Measurements from ENCODE around the gene MMP8.

MMP8 gene

GRCh38 chr11:102762361-102762767 is 37.6 kb upstream of the MMP8 start:
- no peak overlapping the region for H3K4me3 ChIP-seq (ENCODE audit: low read depth, low read length)
- DNase-seq (ENCODE audit: low read depth, low spot score): no peak
- no peak for TF ChIP-seq CTCF (IDR thresholded peaks at IDR 0.05; ENCODE audit: insufficient read depth, low read length, missing control alignments)
- ChIA-PET POLR2A (interaction anchor here (0.6 to 2.7 kb wide), 2 partner anchors 40 to 1276 kb away, joined by 3 to 8 read pairs; no protein-coding TSS in a partner anchor), CTCF (interaction anchor here (0.7 to 1.7 kb wide), 7 partner anchors 14 to 178 kb away, joined by 3 to 6 read pairs (median 3); partner anchors contain the start of gene MMP10)

DNA sequence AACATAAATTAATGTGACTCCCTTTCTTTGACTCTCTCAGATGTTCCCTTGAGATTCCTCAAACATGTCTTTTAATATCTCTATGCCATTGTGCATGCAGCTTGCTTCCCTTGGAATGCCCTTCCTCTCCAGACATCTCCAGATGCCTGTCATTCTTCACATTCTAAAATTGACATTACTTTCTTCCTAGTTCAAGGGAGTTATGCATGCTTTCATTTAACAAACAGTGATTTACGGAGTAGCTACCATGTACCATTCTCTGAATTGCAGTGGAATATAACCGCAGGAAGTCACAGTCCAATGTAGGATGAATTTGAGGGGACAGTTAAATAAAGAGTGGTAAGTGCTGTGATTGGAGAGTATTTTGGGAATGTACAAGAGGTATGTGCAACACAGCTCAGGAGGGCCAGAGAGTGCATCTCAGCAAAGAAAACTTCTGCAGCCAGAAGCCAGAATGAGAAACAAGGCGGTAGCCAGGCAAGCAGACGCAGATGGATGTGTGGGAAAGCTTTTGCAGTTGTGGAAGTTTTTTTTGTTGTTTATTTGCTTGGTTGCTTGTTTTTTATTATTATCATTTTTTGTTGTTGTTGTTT is 37.0 kb upstream of the MMP8 start:
- ChIA-PET POLR2A (interaction anchor here (0.6 to 2.7 kb wide), 2 partner anchors 40 to 1276 kb away, joined by 3 to 8 read pairs; no protein-coding TSS in a partner anchor), CTCF (interaction anchor here (0.7 to 1.7 kb wide), 8 partner anchors 15 to 292 kb away, joined by 3 to 6 read pairs (median 3); partner anchors contain the start of gene MMP10)
- DNase-seq (ENCODE audit: low read depth, low spot score): peak; percentile 46
- TF ChIP-seq CTCF (IDR thresholded peaks at IDR 0.05; ENCODE audit: insufficient read depth, low read length, missing control alignments): no peak
- no peak overlapping the region for H3K4me3 ChIP-seq (ENCODE audit: low read depth, low read length)

GRCh38 chr11:102760344-102761035 is 35.7 kb upstream of the MMP8 start:
- H3K4me3 ChIP-seq (ENCODE audit: low read depth, low read length): no peak overlapping the region
- ChIA-PET CTCF (interaction anchor here (0.7 to 1.5 kb wide), 3 partner anchors 22 to 101 kb away, joined by 3 to 4 read pairs (median 3); no protein-coding TSS in a partner anchor), POLR2A (interaction anchor here (2.7 kb wide), 1 partner anchor 42 kb away, joined by 8 read pairs; no protein-coding TSS in a partner anchor)
- TF ChIP-seq CTCF (IDR thresholded peaks at IDR 0.05; ENCODE audit: insufficient read depth, low read length, missing control alignments): no peak
- peak; percentile 86 for DNase-seq (ENCODE audit: low read depth, low spot score)

GRCh38 chr11:102757823-102758549 is 33.2 kb upstream of the MMP8 start:
- H3K4me3 ChIP-seq (ENCODE audit: low read depth, low read length): no peak overlapping the region
- POLR2A ChIA-PET: no interaction called here
- no peak for TF ChIP-seq CTCF (IDR thresholded peaks at IDR 0.05; ENCODE audit: insufficient read depth, low read length, missing control alignments)
- no peak for DNase-seq (ENCODE audit: low read depth, low spot score)
- CTCF ChIA-PET: interaction anchor here (5.9 kb wide), 1 partner anchor 24 kb away, joined by 28 read pairs; no protein-coding TSS in a partner anchor

DNA sequence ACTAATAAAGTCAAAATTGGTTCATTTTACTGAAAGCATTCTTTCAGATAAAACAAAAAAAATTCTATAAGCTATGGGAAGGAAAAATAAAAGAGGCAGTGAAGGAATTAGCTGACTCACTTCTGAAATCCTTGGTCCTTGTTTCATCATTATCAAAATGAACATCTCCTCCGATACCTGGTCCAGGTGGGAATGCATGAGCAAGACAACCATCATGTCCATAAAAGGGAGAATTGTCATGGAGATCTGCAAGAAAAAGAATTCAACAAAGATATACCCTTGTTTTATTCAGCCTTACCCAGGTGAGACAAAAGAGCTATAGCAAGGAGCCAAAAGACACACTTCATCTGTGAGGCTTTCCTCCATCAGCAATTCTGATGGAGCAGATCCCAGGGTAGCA is 28.5 kb upstream of the MMP8 start:
- ChIA-PET POLR2A (no interaction called here), CTCF (interaction anchor here (1.2 to 5.9 kb wide), 4 partner anchors 19 to 188 kb away, joined by 3 to 28 read pairs (median 6); no protein-coding TSS in a partner anchor)
- no peak for DNase-seq (ENCODE audit: low read depth, low spot score)
- no peak for TF ChIP-seq CTCF (IDR thresholded peaks at IDR 0.05; ENCODE audit: insufficient read depth, low read length, missing control alignments)
- no peak overlapping the region for H3K4me3 ChIP-seq (ENCODE audit: low read depth, low read length)

All from AG04449 (cell line).